NCI-H2107 (cell line): Measurements from ENCODE around the gene TRMT10B.
"Not testable (repeated sequence)": the region's sequence is repeated elsewhere in the genome, so short reads cannot be mapped to it uniquely, and the experiment has no call there.

Source experiments
- DNase-seq: peaks from one replicate; lab custom pipeline; 2025; lab: John Stamatoyannopoulos, UW

TRMT10B gene

GRCh38 chr9:37800631-37801286, 47.2 kb downstream of the TRMT10B start, which contains the start of gene DCAF10:
Gene DCAF10, plus strand, starts transcription at chr9:37800797. Its CDS starts 70 bp downstream, at chr9:37800867.
- peak; percentile 78 for DNase-seq

- DNase-seq = no peak
Measured at GRCh38 chr9:37801287-37801850, 47.8 kb downstream of the TRMT10B start.

- DNase-seq = no peak
Measured at GRCh38 chr9:37801959-37802711, 48.5 kb downstream of the TRMT10B start.

- no peak for DNase-seq
Measured at GRCh38 chr9:37806271-37806670, 52.7 kb downstream of the TRMT10B start.

GRCh38 chr9:37809676-37810075, 56.1 kb downstream of the TRMT10B start:
- DNase-seq = not testable (repeated sequence)

GRCh38 chr9:37811906-37812476, 58.4 kb downstream of the TRMT10B start:
- no peak for DNase-seq

GRCh38 chr9:37812773-37813379, 59.3 kb downstream of the TRMT10B start:
- no peak for DNase-seq

GRCh38 chr9:37818849-37819248, 65.2 kb downstream of the TRMT10B start:
- no peak for DNase-seq

GRCh38 chr9:37820142-37820541, 66.5 kb downstream of the TRMT10B start:
- DNase-seq = no peak

- DNase-seq = not testable (repeated sequence)
Measured at GRCh38 chr9:37825174-37825573, 71.6 kb downstream of the TRMT10B start.

- no peak for DNase-seq
Measured at GRCh38 chr9:37827483-37828165, 74.0 kb downstream of the TRMT10B start.
